Progenitor cell of endocrine pancreas (in vitro differentiated cells): ENCODE measurements around the gene PTGDR2. TPM values are rescaled to one million over a fixed set of nuclear protein-coding genes. Genes with fewer than 3 reads are reported as not detected.

Experiments
- DNase-seq: peaks from one replicate; pipeline ENCODE4 v3.0.0; 2021; ENCODE audit warnings: low spot score; ENCODE audit not compliant: unreplicated experiment
- H3K27ac Mint-ChIP-seq: 2 replicates; pipeline ENCODE4 v1.8.0; 2021; ENCODE audit warnings: mild to moderate bottlenecking, moderate library complexity, mixed read lengths
- H3K27me3 Mint-ChIP-seq: 2 replicates; pipeline ENCODE4 v1.8.0; 2021; ENCODE audit warnings: mixed read lengths
- H3K36me3 Mint-ChIP-seq: 2 replicates; pipeline ENCODE4 v1.8.0; 2022; ENCODE audit warnings: mixed read lengths; ENCODE audit not compliant: insufficient read depth
- H3K4me1 Mint-ChIP-seq: 2 replicates; pipeline ENCODE4 v1.8.0; 2021; ENCODE audit warnings: low read depth, mixed read lengths
- H3K4me3 Mint-ChIP-seq: 2 replicates; pipeline ENCODE4 v1.8.0; 2021; ENCODE audit warnings: low read depth, mild to moderate bottlenecking, moderate library complexity, mixed read lengths
- H3K9me3 Mint-ChIP-seq: 2 replicates; pipeline ENCODE4 v1.8.0; 2021; ENCODE audit warnings: low read depth, mixed read lengths
- total RNA-seq: library from RNA; stranded (reverse); gene quantifications from 2 replicates; pipeline ENCODE4 v1.2.1, GENCODE V29; 2021
- TF ChIP-seq, protein P1 (sequence below): fragments of 200-600 bp; sonication (generic); IDR thresholded peaks from one replicate; pipeline ENCODE4 v1.5.0; 2021; ENCODE audit warnings: antibody characterized with exemption, mild to moderate bottlenecking; ENCODE audit not compliant: unreplicated experiment

Gene PTGDR2
- total RNA-seq, 1 donor from 2014 or later, result 2.0 TPM

DNA sequence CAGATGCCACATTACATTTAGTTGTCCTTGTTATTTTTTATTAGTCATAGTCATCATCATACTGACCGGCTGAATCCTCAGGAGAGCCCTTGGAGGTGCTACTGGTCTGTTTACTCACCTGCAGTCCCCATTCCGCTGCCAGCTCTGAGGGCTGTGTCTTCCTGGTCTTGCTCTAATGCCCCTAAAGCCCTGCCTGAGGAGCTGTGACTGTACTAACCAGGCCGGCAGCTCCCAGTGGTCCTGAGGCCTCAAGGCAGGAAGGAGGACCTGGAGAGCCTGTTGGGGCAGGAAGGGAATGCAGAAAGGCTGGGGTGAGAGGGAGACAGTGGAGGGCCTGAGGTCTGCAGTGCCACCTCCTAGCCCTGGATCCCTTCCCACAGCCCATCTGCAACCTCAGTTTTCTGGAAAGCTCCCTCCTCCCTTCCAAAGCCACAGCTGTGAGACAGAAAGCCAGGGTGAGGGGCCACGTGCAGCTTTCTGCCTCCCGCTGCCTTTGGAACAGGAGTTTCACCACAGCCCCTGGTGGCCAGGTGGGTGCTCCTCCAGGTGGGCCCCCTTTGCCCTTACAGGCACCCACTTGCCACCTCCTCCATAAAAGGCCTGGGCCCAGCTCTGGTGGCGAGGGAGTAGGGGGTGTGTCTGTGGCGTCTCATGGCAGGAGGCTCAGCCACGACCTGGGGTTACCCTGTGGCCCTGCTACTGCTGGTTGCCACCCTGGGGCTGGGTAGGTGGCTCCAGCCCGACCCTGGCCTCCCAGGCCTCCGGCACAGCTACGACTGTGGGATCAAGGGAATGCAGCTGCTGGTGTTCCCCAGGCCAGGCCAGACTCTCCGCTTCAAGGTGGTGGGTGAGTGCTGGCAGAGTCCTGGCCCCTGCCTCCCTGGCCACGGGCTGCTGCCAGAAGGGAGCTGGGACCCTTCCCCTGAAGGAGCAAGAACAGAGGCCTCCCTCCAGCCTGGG is 11.4 kb upstream of the PTGDR2 start, which contains the start of gene ZP1:
ZP1 (plus strand) TSS at position 632 of the 960 bp plus-strand sequence; CDS start at position 652, 20 bp downstream.
- TF ChIP-seq, protein P1, sequence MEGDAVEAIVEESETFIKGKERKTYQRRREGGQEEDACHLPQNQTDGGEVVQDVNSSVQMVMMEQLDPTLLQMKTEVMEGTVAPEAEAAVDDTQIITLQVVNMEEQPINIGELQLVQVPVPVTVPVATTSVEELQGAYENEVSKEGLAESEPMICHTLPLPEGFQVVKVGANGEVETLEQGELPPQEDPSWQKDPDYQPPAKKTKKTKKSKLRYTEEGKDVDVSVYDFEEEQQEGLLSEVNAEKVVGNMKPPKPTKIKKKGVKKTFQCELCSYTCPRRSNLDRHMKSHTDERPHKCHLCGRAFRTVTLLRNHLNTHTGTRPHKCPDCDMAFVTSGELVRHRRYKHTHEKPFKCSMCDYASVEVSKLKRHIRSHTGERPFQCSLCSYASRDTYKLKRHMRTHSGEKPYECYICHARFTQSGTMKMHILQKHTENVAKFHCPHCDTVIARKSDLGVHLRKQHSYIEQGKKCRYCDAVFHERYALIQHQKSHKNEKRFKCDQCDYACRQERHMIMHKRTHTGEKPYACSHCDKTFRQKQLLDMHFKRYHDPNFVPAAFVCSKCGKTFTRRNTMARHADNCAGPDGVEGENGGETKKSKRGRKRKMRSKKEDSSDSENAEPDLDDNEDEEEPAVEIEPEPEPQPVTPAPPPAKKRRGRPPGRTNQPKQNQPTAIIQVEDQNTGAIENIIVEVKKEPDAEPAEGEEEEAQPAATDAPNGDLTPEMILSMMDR, result no peak
- Mint-ChIP-seq H3K27ac (no peak within 1 kb of the TSS), H3K4me1 (peaks cover 3% of the 10 kb centered on the region), H3K4me3 (no peak within 1 kb of the TSS), H3K27me3 (peaks cover 3% of the 10 kb centered on the region), H3K9me3 (no peaks in the 10 kb centered on the region), H3K36me3 (no peaks in the 10 kb centered on the region)
- no peak for DNase-seq

DNA sequence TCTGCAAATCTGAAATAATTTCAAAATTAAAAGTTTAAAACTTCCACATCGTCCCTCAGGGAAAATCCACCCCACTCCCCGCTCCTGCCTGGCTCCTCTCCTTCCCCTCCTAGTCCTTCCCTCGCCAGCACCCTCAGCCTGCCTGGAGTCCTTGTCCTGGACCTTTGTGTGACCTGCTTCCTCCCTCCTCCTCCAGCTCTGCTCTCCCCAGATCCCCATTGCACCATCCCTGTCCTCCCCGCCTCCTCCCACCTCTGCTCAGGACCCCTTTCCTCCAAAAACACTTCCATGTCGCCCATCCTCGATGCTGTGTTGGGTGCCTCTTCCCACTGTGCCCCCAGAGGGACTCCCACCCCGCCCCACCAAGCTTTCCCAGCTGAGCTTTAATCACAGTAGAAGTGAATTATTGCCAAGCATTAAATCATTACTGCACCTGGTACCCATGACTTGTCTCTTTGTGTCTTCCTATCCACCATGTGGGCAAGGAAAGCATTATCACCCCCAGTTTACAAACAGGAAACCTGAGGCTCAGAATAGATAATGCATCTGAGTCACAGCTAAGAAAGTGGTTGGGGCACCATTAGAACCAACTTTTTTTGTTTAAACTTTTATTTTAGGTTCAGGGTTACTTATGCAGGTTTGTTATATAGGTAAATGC is 9.2 kb upstream of the PTGDR2 start:
- no peaks in the 10 kb centered on the region for H3K9me3 Mint-ChIP-seq
- DNase-seq, result no peak
- TF ChIP-seq, protein P1, result no peak
- H3K36me3 Mint-ChIP-seq, result no peaks in the 10 kb centered on the region
- no peak overlapping the region for H3K4me3 Mint-ChIP-seq
- no peak overlapping the region for H3K27ac Mint-ChIP-seq
- H3K4me1 Mint-ChIP-seq, result peaks cover 3% of the 10 kb centered on the region
- peaks cover 3% of the 10 kb centered on the region for H3K27me3 Mint-ChIP-seq

DNA sequence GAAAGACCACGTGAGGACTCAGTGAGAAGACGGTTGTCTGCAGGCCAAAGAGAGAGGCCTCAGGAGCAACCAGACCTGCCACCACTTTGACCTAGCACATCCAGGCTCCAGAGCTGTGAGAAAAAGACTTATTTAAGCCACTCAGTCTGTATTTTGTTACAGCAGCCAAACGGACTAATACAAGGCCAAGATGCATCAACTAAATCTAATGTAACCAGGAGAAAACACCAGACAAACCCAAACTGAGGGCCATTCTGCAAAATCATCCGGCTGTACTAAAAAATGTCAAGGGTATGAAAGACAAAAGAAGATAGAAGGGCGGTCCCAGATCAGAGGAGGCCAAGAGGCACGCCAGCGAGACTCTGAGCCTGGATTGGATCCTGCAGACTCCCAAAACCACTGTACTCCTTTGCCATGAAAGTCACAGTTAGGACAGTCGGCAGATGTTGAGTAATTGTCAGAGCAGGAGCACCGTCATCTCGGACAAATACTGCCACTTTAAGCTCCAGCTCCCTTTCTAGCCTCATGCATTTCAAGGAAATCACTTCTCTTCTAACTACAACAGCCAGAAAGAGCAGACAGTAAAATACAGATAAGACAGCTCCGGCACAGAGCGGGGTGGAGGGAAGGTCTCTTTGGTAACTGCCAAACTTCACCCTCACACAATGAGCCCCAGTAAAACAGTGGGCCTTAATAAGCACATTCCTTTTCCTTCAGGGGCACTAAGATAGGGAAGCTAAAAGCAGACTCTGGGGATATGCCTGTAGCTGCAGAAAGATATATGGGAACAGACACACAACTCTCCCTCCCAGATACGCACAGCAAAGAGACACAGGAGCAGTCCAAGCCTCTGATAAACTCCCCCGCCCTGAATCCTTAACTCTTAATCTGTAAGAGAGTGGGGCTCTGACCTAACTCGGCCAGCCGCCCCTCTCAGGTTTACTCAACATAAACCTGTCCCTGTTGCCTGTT is 8.1 kb upstream of the PTGDR2 start:
- TF ChIP-seq, protein P1, result no peak
- Mint-ChIP-seq H3K9me3 (no peaks in the 10 kb centered on the region), H3K27ac (no peak overlapping the region), H3K27me3 (peaks cover 3% of the 10 kb centered on the region), H3K4me3 (no peak overlapping the region), H3K4me1 (peaks cover 3% of the 10 kb centered on the region), H3K36me3 (no peaks in the 10 kb centered on the region)
- DNase-seq, result no peak

DNA sequence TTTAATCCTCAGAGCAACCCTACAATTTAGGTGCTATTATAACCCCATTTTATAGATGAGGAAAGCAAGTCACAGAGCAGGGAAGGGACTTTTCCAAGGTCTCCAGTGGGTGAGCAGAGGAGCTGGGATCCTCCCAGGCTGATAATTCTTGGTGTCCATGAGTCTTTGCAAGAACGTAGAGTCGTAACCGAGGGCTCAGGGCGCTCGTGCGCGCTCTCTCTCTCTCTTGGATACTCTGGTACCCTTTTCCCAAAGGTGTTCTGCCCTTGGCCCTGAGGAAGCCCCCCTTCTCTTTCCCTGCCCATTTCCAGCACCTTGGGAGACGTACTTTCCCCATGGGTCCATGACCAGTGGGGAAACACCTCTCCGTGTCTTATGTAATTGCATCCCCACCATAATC is 6.4 kb upstream of the PTGDR2 start:
- Mint-ChIP-seq H3K9me3 (no peaks in the 10 kb centered on the region), H3K27ac (no peak overlapping the region), H3K27me3 (peaks cover 3% of the 10 kb centered on the region), H3K36me3 (no peaks in the 10 kb centered on the region), H3K4me1 (peaks cover 3% of the 10 kb centered on the region), H3K4me3 (no peak overlapping the region)
- DNase-seq, result no peak
- TF ChIP-seq, protein P1, result no peak
